NCI-H146 treated with DMSO at 0.1 percent for 48 hours (cell line): ENCODE measurements around the gene POLR1F.
"Not testable (repeated sequence)": the region's sequence is repeated elsewhere in the genome, so short reads cannot be mapped to it uniquely, and the experiment has no call there.

Experiments used
- DNase-seq: peaks from one replicate; lab custom pipeline; 2025; ENCODE audit not compliant: unreplicated experiment; lab: John Stamatoyannopoulos, UW

POLR1F gene, protein sequence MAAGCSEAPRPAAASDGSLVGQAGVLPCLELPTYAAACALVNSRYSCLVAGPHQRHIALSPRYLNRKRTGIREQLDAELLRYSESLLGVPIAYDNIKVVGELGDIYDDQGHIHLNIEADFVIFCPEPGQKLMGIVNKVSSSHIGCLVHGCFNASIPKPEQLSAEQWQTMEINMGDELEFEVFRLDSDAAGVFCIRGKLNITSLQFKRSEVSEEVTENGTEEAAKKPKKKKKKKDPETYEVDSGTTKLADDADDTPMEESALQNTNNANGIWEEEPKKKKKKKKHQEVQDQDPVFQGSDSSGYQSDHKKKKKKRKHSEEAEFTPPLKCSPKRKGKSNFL

DNA sequence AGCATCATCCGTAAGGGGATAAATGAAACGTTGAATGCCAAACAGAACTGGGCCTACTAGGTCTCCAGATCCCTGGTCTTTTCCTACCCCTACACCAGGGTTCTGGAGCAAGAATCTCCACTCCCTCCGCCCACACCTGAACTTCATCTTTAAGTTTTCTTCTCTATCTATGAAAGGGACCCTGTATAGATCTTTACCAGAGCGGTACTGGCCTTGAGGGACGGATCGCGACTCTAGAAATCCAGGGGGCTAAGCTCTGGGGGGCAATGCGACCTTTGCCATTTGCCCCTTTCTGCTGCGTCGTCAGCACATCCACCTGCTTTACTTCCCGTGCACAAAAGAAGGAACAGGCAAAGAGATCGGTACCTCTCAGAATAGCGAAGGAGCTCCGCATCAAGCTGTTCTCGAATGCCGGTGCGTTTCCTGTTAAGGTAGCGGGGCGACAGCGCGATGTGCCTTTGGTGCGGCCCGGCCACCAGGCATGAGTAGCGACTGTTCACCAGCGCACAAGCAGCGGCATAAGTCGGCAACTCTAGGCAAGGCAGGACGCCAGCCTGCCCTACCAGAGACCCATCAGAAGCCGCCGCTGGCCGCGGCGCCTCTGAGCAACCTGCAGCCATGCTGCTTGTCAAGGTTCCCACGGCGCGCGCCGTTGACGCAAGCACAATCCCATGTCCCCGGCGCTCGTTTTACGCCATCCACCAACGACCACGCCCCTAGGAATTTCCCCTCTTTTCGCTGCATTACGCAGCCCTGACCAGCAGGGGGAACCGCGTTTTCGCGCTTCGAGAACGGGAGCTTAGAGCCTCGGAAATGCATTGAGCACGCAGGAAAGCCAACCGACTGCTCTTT, at the start of gene POLR1F:
POLR1F (minus strand) TSS at position 641 of the 852 bp plus-strand sequence; CDS start at position 620, 21 bp downstream.
- DNase-seq, result peak; percentile 91

DNA sequence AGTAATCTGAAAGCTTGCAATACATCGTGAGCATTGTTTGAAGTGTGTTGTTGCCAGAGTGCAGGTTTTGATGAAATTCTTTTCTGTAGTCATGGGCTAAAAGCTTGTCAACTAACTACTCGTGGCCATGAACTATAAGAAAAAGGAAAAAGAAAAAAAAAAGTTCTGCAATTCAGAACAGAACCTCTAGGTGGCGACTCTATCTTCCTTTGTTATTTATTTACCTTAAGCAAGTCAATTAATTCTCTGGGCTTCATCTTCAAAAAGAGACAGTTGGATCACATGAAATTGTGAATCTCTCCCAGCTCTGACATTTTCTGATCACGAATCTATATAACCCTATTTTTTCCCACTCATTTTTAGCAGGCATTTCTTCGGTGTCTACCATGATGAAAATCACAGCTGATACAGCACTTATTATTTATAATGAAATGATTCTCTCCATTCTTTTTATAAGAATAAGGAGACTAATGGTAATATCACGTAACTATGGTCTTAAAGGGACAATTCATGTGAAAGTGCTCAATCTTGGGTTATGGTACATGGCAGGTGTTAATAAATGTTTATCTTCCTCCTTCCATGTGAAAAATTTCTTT, 45.8 kb upstream of the POLR1F start:
- DNase-seq, result peak; percentile 54

DNA sequence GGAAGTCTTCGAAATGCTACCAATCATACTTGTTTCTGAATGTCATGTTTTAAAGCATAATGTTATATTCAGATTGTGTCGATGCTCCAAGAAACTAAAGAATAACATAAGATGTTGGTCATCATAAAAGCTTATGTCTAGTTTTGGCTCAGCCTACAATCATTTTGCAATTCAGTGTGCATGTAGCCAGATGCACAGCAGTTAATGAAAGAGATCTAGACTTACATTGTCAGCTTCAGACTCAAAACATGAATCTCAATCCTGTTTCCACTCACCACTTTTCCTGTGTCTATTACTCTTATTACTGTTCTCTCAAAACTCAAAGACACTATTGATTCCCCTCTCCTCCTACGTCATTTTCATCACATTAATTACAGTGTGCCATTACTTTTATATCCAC, 43.2 kb upstream of the POLR1F start:
- no peak for DNase-seq

DNA sequence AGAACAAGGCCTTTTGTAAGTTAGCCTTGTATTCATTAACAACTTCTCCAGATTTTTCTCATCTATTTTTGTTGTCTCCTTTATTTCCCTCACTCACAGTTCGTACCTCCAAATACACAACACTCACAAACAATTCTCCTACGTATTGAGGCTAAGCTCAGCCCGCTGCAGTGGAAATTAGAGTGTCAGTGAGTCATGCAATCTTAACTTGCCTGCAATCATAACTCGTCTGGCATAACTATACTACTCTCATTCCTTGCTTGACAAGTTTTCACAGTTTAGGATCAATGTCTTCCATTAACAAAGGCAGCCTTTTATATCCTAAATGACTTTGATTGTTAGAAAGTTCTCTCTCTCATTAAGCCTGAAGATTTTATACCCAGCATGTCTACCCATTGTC, 40.8 kb upstream of the POLR1F start:
- DNase-seq, result no peak

DNA sequence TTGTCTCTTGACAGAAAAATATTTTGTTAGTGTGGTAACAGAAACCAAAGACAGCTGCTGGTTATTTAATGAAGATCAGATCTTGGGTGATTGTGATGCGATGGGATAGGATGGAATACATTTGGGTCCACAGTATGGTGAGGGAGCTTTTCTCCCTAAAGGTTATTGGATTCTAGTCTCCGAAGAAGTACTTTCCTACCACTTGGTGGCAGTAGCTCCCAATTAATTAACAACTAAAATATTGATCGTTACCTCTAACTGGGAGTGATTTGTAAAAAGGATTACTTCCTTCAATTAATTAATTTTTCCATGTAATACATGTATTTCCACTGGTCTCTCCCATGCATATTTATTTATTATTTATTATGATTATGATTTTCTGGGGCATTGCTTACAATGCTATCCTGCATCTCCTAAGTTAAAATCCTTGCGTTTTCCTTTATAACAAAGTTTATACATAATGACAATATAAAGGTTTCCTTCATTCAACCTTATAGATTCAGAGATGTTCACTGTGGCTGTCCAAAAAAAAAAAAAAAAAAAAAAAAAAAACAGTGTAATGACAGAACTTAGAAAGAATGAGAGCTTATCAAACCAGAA, 39.0 kb upstream of the POLR1F start:
- peak; percentile 52 for DNase-seq

DNA sequence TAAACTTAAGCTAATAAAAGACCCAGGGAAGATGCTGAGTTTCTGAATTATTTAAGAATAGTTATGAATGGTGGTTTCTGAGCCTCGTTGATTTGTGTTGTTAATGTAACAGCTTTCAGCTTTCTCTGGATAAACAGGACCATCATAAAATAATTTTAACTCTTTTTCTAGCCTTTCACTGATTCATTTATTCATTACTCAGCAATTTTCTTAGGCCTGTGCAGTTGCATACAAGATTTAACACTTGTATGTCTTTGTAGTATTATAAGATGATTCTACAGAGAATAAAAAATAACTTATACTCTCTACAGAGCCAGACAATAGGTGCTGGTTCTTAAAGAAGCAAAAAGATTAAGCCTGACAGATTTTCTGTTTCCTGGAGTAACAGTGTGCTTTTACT, 35.2 kb upstream of the POLR1F start:
- DNase-seq, result no peak

DNA sequence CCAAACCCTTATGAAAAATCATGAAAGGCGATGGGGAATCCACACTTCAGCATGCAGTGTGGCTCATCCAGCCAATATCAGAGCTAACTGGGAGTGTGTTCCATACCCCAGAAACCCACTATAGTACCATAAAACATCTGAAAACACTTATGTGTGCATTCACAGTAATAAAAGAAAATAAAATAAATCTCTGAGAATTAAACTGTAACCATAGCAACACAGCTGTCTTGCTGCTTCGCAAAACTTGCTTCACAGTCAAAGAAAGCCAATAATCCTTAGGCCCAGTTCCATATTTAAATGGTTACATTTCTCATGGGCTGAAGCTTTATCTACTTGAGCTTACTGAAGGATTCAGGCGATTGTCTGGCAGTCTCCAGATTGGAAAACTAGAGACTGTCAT, 19.9 kb upstream of the POLR1F start:
- no peak for DNase-seq

DNA sequence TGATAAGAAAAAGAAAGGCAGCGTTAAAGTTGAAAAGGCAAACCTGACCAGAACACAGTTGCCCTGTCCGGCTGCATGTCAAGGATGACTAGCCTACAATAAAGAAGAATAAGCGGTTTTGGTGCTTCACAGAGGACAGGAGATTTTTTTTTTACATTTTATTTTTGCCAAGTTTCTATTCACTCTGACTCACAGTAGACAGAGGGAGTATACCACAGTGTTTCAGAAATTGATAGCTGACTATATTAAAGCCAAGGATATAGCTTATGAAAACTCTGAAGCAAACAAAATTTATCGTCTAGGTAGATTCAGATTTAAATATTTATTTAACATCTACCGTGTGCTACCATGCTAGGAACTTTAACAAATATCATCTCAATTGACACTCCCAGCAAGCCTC, 16.9 kb upstream of the POLR1F start:
- no peak for DNase-seq

DNA sequence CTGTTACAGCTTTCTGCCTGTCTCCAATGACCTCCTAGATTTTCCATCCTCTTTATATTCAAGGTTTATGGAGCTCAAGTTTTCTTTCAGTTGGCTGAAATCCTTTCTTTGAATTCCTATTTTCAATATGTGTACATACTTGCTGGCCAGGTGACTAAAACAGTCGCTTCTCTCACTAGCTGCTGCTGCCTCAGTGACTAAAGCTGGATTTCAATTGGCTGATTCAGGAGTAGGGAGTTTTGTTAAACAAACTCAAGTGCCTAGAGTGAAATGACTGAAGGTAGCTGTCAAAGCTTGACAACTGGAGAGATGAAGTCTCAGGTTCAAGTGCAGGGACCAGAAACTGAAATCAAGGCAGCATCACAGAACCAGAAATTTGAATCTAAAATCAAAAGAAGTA, 6.7 kb upstream of the POLR1F start:
- DNase-seq, result no peak

DNA sequence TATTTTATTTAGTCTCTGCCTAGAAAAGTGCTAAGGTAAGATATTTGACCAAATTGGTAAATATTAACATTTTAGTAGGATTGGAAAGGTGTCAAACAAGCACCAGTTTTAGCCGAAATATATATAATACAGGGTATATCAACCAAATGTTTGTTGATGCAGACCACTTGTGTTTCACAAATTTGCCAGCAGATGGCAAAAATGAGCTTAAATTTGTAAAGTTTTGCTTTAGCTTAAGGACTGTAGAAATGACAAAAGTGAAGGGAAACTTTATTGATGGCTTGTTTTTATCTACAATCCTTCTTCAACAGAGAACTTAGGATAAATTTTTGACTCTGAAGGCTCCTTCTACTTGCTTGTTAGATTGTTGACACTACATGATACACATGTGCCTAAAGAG, 4.8 kb upstream of the POLR1F start:
- peak; percentile 4 for DNase-seq

DNA sequence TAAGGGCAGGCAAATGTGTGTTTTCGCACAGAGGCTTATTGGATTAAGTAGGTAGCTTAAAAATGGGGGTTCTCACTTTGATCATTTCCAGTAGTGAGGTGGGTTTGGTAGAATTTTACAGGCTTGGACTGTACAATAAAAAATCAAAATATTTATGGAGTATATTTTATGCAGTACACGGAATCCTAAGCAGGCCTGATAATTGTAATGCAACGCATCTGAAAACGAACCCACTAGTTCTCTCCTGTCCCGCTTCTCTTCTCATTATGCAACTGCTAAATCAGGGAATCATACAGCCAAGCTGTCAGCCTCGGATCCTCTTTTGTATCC, 377 bp upstream of the POLR1F start:
- no peak for DNase-seq

DNA sequence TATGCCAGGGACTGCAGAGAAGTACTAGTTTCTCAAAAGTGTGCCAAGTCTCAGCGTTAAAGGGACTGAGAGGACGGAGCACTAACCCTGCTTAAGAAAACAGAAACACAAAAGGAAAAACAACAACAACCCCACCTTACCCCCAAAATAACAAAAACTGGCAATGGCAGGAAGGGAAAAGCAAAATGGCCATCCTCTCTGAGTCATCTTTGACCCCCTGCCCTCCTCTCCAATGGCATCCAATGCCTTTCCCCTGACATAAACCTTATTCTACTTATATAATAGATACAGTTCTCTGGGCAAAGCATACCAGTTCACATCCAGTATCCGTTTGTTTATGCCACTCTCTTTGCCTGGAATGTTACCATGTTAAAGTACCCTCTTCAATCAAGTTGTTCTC, 1.6 kb downstream of the POLR1F start:
- DNase-seq, result no peak

DNA sequence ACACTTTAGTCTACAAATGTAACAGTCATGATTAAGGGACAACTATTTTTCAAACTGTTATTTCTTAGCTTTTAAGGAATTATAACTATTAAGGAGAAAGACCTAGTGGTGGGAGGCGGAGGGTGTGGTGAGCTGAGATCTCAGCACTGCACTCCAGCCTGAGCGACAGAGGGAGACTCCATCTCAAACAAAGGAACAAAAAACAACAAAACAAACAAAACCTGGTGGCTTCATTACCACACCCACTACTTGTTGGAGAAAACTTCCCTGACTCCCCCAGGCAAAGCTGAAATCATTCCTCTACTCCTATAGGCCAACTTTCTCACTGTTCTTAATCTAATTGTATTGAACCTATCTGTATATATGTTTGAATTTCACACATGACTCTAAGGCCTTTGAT, 3.2 kb downstream of the POLR1F start:
- no peak for DNase-seq

DNA sequence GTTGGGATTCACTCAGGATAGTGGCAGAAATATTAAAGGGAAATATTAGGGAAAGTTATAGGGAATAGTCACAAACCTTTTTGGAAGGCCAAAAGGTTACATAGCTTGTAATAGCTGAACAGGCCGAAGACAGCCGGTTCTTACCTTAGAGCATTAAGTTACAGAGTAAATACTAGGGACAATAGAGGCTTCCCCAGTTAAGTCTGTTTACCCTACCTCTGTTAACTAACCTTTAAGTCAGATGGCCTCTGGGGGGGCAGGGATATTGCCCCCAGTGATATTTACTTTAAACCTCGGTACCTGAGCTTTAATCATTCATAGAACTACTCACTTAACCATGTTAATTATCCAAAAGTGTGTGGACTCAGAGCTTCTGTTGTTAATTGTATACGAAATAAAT, 7.4 kb downstream of the POLR1F start:
- peak; percentile 75 for DNase-seq

DNA sequence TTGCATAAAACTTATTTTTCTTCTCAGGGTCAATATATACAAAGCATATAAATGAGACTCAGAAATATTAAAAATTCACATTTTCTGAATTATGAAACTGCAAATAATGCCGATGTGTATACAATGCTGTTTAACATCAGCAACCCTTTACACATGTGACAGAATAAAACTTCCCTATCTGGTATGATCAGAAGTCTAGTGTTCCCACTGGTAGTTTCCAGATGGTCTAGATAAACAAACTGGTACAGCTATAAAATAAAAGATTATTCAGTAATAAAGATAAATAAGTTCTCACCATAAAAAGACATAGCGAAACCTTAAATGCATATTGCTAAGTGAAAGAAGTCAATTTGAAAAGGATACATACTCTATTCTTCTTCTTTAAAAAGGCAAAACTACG, 7.9 kb downstream of the POLR1F start:
- no peak for DNase-seq

DNA sequence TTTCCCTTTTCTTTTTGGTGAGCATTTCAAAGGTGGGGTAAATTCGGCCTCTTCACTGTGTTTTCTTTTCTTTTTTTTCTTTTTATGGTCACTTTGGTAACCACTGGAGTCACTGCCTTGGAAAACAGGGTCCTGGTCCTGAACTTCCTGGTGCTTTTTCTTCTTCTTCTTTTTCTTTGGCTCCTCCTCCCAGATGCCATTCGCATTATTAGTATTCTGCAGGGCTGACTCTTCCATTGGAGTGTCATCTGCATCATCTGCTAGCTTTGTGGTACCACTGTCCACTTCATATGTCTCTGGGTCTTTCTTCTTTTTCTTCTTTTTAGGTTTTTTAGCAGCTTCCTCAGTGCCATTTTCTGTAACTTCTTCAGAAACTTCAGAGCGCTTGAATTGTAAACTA, 10.5 kb downstream of the POLR1F start:
- DNase-seq, result no peak

DNA sequence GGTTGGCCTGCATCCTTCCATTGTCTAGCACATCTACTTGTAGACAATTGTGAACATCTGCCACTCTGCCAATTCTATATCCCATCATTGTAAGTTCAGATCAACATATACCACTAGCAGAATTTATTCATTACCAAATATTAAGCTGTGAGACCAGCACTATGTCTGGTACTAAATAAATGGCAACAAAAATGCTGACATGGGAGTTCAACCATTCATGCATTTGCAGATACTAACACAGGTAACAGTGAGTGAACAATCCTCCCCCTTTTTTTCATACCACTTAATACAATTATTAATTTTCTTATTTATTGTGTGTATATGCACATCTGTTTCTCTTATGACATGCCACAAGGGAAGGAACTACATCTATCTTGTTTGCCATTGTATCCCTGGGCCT, 11.9 kb downstream of the POLR1F start:
- no peak for DNase-seq

DNA sequence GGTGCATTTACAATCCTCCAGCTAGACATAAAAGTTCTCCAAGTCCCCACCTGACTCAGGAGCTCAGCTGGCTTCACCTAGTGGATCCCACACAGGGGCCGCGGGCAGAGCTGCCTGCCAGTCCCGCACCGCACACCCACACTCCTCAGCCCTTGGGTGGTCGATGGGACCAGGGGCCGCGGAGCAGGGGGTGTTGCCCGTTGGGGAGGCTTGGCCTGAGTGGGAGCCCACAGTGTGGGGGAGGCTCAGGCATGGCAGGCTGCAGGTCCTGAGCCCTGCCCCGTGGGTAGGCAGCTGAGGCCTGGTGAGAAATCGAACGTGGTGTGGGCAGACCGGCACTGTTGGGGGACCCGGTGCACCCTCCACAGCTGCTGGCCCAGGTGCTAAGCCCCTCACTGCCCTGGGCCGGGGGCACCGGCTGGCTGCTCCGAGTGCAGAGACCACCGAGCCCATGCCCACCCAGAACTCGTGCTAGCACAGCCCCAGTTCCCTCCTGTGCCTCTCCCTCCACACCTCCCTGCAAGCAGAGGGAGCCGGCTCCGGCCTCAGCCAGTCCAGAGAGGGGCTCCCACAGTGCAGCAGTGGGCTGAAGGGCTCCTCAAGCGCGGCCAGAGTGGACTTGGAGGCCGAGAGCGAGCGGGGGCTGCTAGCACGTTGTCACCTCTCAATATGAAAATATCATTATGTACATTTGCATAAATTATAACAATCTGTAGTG, 16.6 kb downstream of the POLR1F start:
- DNase-seq, result no peak

DNA sequence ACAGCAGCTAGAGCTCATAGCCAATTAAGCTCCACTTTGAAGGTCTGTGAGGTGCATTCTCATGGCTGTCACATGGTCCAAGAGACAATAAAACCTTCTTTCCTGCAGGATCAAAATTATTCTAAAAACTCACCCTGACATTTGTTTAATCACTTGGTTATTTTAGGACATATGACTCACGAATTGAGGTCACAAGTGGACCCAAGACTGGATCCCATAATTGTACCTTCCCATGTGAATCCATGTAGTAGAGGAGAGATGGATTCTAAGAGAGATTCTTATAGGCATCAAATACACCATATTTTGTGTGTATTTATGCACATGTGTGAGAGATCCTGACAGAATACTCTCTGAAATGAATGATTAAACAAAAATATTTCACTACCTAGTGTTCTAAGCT, 18.1 kb downstream of the POLR1F start:
- DNase-seq, result no peak

DNA sequence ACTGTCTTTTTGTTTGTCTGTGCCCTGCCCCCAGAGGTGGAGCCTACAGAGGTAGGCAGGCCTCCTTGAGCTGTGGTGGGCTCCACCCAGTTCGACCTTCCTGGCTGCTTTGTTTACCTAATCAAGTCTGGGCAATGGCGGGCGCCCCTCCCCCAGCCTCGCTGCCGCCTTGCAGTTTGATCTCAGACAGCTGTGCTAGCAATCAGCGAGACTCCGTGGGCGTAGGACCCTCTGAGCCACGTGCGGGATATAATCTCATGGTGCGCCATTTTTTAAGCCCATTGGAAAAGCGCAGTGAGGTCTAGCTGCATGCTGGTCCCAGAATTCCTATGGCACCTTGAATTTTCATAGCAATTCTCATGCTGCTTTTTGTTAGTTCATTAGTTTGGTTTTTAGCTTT, 19.7 kb downstream of the POLR1F start:
- not testable (repeated sequence) for DNase-seq

DNA sequence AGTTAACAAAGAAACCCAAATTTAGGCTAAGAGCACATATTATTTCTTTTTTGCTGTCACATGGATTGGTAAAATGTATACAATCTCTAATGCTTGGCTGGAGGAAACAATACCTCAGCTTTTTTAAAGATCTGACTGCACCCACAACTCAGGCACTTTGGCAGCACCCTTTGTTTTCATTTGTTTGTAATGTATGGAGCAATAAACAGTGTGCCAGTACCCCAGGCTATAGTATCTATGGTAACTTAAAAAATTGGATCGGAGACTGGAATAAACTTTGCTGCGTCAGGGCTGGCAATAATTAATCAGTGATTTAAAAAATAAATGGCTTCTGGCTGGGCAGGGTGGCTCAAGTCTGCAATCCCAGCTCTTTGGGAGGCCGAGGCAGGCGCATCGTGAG, 27.2 kb downstream of the POLR1F start:
- DNase-seq, result no peak
